Left kidney (tissue), 8 donors: Measurements from ENCODE around the gene CGGBP1. TPM values are rescaled to one million over a fixed set of nuclear protein-coding genes. Genes with fewer than 3 reads are reported as not detected.

Experiments used
- DNase-seq: peaks from one replicate; pipeline ENCODE4 v3.0.0-alpha.2; 2013
- long read RNA-seq, 8 donors: transcript quantifications; one replicate each; lab custom pipeline, GENCODE V29; 2026
- polyA plus RNA-seq: library from polyadenylated mRNA; unstranded; fragments of 120-200 nt; gene quantifications from one replicate; pipeline ENCODE4 v1.2.1, GENCODE V29; 2013; ENCODE audit not compliant: insufficient read length

Gene CGGBP1, protein sequence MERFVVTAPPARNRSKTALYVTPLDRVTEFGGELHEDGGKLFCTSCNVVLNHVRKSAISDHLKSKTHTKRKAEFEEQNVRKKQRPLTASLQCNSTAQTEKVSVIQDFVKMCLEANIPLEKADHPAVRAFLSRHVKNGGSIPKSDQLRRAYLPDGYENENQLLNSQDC
- polyA plus RNA-seq = 152 TPM
- long read RNA-seq, donor 1, full-length matches to known transcripts = 222 of 227 reads
- long read RNA-seq, donor 1, partial matches to known transcripts = 5 of 227 reads
- long read RNA-seq, donor 1, other reads (novel, unspliced or antisense) = 0 of 227 reads
- long read RNA-seq, donor 2, full-length matches to known transcripts = 176 of 204 reads
- long read RNA-seq, donor 2, partial matches to known transcripts = 28 of 204 reads
- long read RNA-seq, donor 2, other reads (novel, unspliced or antisense) = 0 of 204 reads
- long read RNA-seq, donor 3, full-length matches to known transcripts = 114 of 121 reads
- long read RNA-seq, donor 3, partial matches to known transcripts = 7 of 121 reads
- long read RNA-seq, donor 3, other reads (novel, unspliced or antisense) = 0 of 121 reads
- long read RNA-seq, donor 4, full-length matches to known transcripts = 27 of 27 reads
- long read RNA-seq, donor 4, partial matches to known transcripts = 0 of 27 reads
- long read RNA-seq, donor 4, other reads (novel, unspliced or antisense) = 0 of 27 reads
- long read RNA-seq, donor 5, full-length matches to known transcripts = 121 of 168 reads
- long read RNA-seq, donor 5, partial matches to known transcripts = 47 of 168 reads
- long read RNA-seq, donor 5, other reads (novel, unspliced or antisense) = 0 of 168 reads
- long read RNA-seq, donor 6, full-length matches to known transcripts = 172 of 187 reads
- long read RNA-seq, donor 6, partial matches to known transcripts = 15 of 187 reads
- long read RNA-seq, donor 6, other reads (novel, unspliced or antisense) = 0 of 187 reads
- long read RNA-seq, donor 7, full-length matches to known transcripts = 230 of 265 reads
- long read RNA-seq, donor 7, partial matches to known transcripts = 35 of 265 reads
- long read RNA-seq, donor 7, other reads (novel, unspliced or antisense) = 0 of 265 reads
- long read RNA-seq, donor 8, full-length matches to known transcripts = 68 of 68 reads
- long read RNA-seq, donor 8, partial matches to known transcripts = 0 of 68 reads
- long read RNA-seq, donor 8, other reads (novel, unspliced or antisense) = 0 of 68 reads

DNA sequence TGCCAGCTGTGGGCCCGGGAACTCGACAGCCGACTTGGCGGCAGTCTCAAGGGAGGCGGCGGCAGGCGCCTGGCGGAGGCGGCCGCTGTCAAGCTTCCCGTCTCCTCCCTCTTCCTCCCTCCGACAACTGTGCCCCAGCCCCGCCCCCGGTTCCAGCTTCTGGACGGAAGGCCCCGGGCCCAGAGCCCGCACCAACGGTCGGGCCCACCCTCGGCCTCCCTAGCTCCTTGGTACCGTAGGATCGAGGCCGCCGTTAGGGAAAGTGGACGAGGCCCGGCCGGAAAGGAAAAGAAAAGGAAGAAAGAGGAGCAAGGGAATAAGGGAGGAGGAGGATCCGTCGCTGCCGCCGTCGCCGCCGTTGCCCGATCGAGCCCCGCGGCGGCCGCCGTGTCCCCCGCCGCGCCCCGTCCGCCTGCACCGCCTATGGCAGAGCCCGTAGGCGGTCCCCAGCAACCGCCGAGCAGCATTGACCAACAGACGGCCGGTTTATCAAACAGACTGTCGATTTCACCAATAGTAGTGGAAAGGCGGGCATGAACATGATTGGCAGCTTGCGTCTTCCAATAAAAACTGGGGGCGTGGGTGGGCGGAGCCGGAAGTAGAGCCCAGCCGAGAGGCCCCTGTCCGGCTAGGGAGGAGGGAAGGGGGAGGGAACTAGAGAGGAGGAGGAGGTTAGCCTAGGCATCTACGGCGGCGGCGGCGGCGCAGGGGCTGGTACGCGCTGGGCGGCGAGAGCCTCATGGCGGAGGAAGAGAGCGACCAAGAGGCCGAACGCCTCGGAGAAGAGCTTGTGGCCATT, at the start of gene CGGBP1, which contains the start of gene ZNF654:
Gene CGGBP1, minus strand, starts transcription at position 425 of the 799 bp plus-strand sequence. CDS start 3,029 bp downstream, outside the sequence.
Gene ZNF654, plus strand, starts transcription at position 675 of the 799 bp plus-strand sequence. Its CDS starts 65 bp downstream, at position 740.
- DNase-seq = peak; percentile 99

DNA sequence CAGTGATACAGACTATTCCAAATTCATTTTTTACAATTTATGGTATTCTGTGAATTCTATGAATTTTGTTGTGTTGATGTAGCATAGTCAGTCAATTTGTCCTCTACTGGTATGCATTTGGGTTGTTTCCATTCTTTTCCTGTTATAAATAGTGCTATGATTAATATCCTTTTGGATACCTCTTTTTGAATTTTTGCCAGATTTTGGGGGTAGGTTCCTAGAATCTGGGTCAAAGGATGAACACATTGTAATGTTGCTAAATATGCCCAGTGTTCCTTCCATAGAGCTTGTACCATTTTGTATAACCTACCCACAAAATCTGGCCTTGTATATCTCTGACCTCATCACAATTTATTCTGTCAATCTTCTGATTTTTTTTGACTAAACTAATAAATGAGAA, 46.5 kb upstream of the CGGBP1 start:
- no peak for DNase-seq

DNA sequence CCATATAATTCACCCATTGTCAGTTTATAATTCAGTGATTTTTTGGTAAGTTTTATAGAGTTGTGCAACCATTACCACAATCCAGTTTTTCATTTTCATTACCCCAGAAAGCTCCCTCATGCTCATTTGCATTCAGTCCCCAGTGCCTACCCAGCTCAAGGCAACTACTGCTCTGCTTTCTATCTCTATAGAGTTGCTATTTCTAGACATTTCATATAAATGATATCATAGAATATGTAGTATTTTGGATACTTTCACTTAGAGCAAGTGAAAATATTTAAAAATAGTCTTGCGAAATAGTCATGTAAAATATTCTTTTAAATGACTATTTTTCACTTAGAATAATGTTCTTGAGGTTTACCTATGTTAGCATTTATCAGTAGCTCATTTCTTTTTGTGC, 42.3 kb upstream of the CGGBP1 start:
- DNase-seq = no peak

DNA sequence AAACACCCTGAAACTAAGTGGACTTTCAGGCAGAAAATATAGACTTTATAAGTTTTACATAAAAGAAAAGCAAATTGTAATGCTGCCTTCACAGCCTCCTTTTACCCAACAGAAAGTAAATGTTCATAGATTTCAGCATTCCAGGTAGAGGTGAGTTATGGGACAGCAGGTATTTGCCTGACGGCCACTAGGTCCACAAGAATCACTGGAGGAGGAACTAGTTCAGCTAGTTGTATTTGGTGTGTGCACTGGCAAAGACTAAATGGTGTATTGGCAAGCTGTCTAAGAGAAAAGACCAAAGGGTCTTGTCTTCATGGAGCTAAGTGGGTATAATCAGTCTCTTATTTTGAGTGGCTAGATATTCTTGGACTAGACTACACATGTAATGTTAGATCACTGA, 34.5 kb upstream of the CGGBP1 start:
- DNase-seq = no peak

DNA sequence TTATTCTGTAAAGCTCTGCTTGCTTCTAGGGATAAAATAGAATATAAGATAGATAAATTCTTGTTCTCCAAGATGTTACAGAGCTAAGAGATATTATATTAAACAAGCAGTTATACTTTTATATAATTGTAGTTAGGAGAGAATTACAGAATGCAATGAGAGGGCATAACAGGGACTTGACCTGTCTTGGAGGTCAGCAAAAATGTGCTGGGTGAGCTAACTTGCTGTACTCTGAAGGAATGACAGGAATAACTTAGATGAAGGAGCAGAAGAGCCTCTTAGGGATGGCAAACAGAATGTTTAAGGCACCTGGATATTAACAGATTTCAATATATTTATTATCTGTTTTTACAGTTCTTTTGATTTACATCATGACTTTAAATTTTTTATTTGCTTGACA, 33.5 kb upstream of the CGGBP1 start:
- DNase-seq = no peak

DNA sequence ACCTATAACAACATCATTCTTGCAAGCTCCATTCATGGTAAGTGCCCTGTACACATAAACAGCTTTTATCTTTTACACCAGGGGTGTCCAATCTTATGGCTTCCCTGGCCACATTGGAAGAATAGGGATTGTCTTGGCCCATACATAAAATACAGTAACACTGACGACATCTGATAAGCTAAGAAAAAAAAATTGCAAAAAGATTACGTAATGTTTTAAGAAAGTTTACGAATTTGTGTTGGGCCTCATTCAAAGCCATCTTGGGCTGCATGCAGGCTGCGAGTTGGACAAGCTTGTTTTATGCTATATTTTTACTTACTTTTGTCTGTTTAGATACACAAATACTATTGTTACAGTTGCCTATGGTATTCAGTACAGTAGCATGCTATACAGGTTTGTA, 31.9 kb upstream of the CGGBP1 start:
- no peak for DNase-seq

DNA sequence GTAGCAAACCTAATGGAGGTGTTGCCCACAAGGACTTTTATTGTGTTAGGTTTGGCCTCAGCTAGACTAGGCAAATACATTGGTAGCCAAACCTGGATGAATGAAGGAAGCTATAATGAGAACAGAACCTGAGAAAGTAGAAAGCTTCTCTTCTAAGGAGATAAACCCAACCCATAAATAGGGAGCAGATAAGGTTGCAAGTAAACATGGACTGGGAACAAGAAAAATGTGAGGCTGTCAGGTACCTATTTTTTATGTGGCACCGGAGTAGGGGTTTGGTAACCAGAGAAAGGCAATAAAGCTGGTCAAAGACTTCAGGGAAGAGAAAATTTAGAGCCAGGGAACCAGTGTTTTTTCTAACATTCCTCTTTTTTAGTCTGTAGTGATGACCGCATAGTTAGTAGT, 25.3 kb upstream of the CGGBP1 start:
- DNase-seq = peak; percentile 67

DNA sequence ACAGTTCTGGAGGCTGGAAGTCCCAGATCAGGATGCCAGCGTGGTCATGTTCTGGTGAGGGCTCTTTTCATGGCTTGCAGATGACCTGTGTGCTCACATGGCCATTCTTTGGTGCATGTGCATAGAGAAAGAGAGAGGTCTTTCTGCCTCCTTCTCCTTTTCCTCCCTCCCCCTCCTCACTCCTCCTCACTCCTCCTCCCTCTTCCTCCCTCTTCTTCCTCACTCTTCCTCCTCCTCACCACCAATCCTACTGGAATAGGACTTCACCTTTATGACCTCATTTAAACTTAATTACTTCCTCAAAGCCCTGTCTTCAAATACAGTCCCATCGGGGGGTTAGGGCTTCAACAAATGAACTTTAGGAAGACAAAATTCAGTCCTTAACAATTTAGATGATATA, 24.0 kb upstream of the CGGBP1 start:
- DNase-seq = no peak

DNA sequence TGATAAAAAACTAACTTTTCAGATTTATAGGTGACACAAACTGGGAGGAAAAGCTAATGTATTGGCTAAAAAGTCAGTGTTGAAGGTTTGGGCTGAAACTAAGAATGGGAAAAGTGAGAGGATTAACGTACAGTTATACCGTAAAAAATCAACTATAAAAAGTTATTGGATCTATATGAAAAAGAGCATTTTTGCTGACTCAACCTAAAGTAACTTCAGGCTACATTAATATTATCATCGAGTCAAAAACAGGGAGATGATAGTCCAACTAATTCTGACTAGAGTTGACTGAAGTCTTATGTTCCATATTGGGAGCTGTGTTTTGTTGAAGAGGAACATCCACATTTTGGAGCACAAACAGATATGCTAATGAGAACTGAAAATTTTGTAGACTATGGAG, 20.1 kb upstream of the CGGBP1 start:
- DNase-seq = no peak

DNA sequence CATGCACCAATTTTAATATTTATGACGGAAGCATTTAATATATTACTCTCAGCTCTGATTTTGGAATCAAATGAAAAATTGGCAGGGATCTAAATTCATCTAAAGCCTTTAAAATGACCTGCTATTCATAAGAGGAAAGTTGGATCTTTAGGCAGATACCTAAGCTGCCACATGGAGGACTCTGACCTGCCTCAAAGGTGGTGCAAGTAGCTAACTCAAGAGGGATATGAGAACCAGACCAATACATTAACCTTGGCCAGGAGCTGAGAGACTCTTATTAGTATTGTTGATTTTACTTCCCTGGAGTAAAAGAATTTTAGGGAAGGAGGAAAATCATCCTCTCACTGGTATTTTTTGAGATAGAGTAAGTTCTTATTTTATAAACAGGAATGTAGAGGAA, 17.9 kb upstream of the CGGBP1 start:
- DNase-seq = no peak

DNA sequence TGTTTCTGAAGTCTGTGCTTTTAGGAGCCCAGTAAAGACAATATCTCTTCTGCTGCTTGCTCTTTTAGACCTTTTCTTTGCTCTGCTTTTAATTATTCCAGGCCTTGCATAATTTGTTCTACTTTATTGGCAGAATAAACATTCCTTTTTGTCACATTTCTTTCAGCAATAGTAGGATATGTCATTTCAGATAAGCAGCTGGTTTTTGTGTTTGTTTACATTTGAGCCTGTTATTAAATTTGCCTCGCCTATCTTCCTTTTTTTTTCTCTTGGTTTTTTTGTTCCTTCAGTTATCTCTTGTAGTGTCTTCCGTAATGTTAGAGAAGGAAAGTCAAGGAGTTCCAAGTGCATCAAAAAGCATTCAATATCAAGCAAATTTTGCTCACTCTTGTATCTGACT, 16.7 kb upstream of the CGGBP1 start:
- DNase-seq = no peak

DNA sequence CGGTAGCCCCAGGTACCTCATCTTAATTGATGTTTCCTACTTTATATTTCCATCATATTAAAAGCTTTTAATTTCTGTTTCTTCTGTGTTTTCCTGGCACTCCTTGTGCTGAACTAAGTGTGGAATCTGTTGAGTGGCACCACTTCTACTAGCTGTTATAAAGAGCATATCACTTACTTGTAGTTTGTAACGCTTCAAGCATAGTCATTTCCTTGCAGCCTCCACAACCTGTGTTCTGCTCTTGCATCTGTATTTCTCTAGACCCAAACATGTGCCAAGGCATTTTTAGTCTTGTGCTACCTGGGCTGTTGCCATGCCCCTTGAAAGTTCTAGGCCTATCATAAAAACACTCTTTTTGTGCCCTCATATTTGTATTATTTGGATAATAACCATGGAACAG, 16.3 kb upstream of the CGGBP1 start:
- no peak for DNase-seq

DNA sequence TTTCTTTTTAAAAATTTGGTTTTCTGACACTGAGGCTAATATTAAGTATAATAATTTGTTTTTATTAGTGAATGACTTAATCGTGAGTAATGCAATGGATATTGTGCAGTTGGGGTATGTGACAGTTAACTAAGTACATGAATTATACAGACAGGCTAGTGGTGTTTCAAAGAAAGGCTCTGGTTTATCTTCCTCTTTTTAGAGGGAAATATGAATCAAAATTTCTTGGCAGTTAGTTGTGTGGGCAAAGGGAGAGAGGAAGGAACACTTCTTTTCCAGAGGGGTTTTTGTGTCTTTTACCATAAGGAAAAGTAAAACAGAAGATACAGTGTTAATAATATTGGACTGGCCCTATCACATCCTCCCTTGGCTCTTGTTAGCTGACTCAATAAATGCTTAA, 2.9 kb upstream of the CGGBP1 start:
- no peak for DNase-seq

DNA sequence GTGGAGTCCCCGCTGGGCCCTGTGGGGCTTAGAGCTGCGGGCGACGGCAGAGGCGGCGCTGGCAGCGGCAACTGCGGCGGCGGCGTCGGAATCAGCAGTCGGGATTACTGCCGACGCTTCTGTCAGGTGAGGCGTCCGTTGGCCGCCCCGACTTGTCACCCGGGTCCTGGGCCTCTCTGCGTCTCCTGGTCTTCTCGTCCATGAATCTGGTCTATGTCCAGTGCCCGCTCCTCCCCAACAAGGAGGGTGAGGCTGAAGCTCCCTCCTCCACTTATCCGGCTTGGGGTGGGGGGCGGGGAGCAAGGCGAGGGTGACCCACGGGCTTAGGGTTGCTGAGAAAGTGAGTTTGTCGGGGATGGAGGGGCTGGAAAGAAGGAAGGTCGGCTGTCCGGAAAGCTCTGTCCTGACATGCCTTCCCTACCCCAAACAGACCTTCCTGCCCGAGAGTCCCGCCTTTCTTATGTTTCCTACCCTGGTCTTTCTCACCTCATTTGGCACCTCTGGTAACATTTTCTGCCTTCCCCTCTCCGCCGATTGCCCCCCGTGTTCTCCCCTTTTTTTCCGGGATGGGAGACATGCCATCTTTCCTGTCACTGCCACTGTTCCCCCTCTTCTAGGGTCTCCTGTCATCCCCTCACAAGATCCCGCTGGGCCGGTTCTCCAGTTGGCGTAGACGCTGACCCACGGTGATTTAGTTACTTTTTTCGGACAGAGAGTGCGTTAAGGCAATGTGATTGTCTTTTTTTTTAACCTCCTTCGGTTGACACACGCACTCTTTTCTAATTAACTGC, 770 bp upstream of the CGGBP1 start:
- DNase-seq = peak; percentile 25

DNA sequence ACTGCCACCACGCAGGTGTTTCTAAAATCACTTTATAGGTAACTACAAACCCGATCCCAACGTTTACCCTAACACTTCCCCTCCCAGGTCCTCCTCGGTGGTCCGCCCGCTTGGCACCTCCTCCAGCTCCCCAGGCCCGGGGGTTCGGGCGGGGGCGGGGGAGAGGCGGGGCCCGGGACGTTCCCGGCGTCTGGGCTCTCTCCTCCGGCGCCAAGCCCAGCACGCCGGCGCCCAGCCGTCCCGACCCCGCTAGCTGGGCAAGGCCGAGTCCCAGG, 562 bp downstream of the CGGBP1 start:
- DNase-seq = no peak

DNA sequence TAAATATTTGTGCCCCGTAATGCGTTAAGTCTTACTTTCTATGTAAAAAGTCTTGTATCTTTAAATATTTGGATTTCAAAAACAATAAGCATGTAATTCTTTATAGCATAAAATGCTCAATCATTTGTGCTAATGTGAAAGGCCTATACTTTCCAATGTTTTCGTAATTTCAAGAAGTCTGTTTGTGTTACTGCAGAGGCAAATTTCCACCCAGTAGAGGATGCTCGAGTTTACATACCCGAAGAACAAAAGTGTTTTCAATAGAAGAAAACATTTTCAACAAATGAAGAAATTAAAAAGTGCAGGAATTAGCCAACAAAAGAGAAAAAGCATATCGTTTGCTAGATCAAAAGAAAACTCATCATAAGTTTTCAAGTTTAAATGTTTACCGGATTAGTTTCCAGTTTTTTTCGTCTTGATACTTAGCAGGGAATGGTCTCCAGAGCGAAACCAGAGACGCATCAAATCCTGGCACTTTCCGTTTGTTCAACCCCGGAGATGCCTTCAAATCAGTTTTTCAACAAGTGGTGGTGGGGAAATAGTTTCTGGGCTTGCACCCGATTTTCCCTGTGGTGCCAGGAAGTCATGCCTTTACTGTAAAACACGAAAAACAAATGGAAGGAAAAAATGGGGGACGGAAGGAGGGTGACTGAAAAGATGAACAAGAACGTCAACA, 1.0 kb downstream of the CGGBP1 start:
- DNase-seq = peak; percentile 38

DNA sequence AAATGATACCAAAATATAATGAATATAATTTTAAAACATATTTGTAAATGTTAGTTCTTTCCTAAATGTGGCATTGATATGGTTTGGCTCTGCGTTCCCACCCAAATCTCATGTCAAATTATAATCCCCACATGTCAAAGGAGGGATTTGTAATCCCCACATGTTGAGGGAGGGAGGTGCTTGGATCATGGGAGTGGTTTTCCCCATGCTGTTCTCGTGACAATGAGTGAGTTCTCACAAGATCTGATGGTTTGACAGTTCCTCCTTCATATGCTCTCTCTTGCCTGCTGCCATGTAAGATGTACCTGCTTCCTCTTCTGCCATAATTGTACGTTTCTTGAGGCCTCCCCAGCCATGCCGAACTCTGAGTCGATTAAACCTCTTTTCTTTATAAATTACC, 12.0 kb downstream of the CGGBP1 start:
- DNase-seq = no peak

DNA sequence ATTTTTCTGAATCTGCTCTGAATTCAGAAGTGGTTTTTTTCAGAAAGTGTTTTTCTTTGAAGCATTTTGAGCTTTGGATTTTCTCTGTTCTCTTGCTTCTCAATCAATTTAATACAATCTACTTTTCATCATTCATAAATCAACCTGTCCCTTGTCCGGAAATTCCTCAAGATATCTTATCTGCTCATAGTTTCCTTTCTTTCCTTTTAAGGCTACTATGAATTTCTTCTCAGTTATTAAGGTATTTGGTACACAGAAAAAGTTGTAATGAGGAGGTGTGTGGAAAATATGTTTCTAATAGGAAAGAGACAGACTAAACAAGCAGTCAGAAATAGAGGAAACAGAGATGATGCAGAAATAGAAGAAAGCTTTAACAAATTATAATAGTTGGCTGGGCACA, 14.4 kb downstream of the CGGBP1 start:
- no peak for DNase-seq

DNA sequence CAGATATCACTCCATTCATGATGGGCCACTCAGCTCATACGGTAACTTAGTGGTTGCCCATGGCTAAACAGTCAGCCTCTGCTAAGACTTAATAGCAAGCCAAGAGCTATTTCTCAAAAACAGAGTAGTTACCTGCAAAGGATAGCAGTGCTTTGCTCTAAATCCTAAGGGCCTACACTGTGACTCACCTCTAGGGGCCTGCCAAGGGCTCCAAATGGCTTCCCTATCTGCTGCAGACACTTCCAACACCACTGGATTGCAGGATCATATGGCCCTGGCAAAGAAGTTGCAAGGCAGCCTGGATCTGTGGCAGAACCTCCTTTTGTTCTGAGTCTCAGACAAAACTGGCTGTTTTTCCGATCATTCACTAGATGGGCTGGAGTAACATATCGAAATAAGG, 17.8 kb downstream of the CGGBP1 start:
- DNase-seq = no peak

DNA sequence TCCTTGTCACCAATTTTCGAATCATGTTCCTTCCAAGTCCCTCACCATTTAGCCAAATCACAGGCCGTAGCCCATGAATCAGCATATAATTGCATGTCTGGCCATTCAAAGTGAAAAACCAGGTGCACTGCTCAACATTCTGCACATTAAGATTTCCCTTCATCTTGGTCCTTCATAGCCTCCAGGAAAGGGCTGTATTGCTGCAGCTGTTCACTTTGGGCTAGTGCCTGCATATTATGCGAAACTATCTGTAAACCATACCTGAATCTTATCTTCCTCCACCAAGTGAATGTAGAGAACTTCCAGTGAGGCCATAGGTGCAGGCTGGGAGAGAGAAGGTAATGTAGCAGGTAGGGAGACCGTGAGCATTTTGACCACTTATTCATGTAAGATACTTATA, 18.3 kb downstream of the CGGBP1 start:
- DNase-seq = no peak
